ENCODE data around the gene TMEM131L. TPM values are rescaled to one million over a fixed set of nuclear protein-coding genes. Genes with fewer than 3 reads are reported as not detected.
A peak's percentile ranks its signal among the peaks of the same experiment; 100 is the strongest.

The TMEM131L gene
- total and polyA plus RNA-seq, 12 donors: 2.5 to 11.7 (median 4.8) TPM

GRCh38 chr4:153553155-153553818 lies 87.1 kb downstream of the TMEM131L start:
- Histone ChIP-seq H3K4me3 (no peak overlapping the region), H3K27me3 (no peaks in the 10 kb centered on the region), H3K9me3 (replicated peaks in 1 of 3) (no peaks in the 10 kb centered on the region), H3K27ac (peak overlapping the region in 1 of 5 donors; percentile 23), H3K36me3 (replicated peaks in 1 of 2) (no peaks in the 10 kb centered on the region), H3K4me1 (replicated peaks in 1 of 2) (peaks cover 0 to 15% of the 10 kb centered on the region in 2 donors)
- TF ChIP-seq POLR2A (IDR thresholded peaks at IDR 0.05) (no peak), CTCF (IDR thresholded peaks at IDR 0.05) (no peak)
- DNase-seq: no peak
- intact Hi-C loops (cut with DNase I): no loop called here
- 49 to 61% (median 57%) methylated on average over 6 of the region's 6 CpGs for WGBS, 4 donors

- no peaks in the 10 kb centered on the region for H3K36me3 ChIP-seq (replicated peaks in 1 of 2)
- intact Hi-C loops (cut with DNase I): no loop called here
- no peak for DNase-seq
- H3K9me3 ChIP-seq (replicated peaks in 1 of 3): no peaks in the 10 kb centered on the region
- no peak for TF ChIP-seq POLR2A (IDR thresholded peaks at IDR 0.05)
- TF ChIP-seq CTCF (IDR thresholded peaks at IDR 0.05): no peak
- H3K27ac ChIP-seq: peak overlapping the region in 1 of 5 donors; percentile 23
- H3K4me3 ChIP-seq: no peak overlapping the region
- peaks cover 0 to 15% of the 10 kb centered on the region in 2 donors for H3K4me1 ChIP-seq (replicated peaks in 1 of 2)
- H3K27me3 ChIP-seq: no peaks in the 10 kb centered on the region
These were observed 87.6 kb downstream of the TMEM131L start for GRCh38 chr4:153553819-153554170.

- DNase-seq: peak in 6 of 7 donors; percentile 26 to 76 (median 53)
- Histone ChIP-seq H3K36me3 (replicated peaks in 1 of 2) (no peaks in the 10 kb centered on the region), H3K4me1 (replicated peaks in 1 of 2) (peaks cover 0 to 15% of the 10 kb centered on the region in 2 donors), H3K4me3 (no peak overlapping the region), H3K27me3 (no peaks in the 10 kb centered on the region), H3K27ac (no peak overlapping the region), H3K9me3 (replicated peaks in 1 of 3) (no peaks in the 10 kb centered on the region)
- TF ChIP-seq POLR2A (IDR thresholded peaks at IDR 0.05) (no peak), CTCF (IDR thresholded peaks at IDR 0.05) (no peak)
- intact Hi-C loops (cut with DNase I): no loop called here
- 63 to 74% (median 68%) methylated on average over 5 of the region's 5 CpGs for WGBS, 4 donors
These were observed 89.7 kb downstream of the TMEM131L start for GRCh38 chr4:153555730-153556434.

GRCh38 chr4:153556435-153556815 lies 90.3 kb downstream of the TMEM131L start:
- 74 to 83% (median 81%) methylated on average over 3 of the region's 3 CpGs for WGBS, 4 donors
- Histone ChIP-seq H3K27me3 (no peaks in the 10 kb centered on the region), H3K9me3 (replicated peaks in 1 of 3) (no peaks in the 10 kb centered on the region), H3K4me1 (replicated peaks in 1 of 2) (peaks cover 0 to 15% of the 10 kb centered on the region in 2 donors), H3K36me3 (replicated peaks in 1 of 2) (no peaks in the 10 kb centered on the region), H3K4me3 (no peak overlapping the region), H3K27ac (no peak overlapping the region)
- TF ChIP-seq CTCF (IDR thresholded peaks at IDR 0.05) (no peak), POLR2A (IDR thresholded peaks at IDR 0.05) (no peak)
- no peak for DNase-seq
- intact Hi-C loops (cut with DNase I): no loop called here

Measured in adrenal gland (tissue), 12 donors.